A549 (cell line): ENCODE results near the gene ZFHX3. TPM values are rescaled to one million over a fixed set of nuclear protein-coding genes. Genes with fewer than 3 reads are reported as not detected.

ENCODE experiments used
- ATAC-seq, 2 experiments: fragments of 200-7000 bp in 1 of 2; fragments of >200 bp in 1 of 2; cut with Nextera tagmentation in 1 of 2; cut with Tn5 transposase in 1 of 2; 3 replicates each; pipeline versions ENCODE4 v1.8.0 to v1.9.1; 2018 to 2020; ENCODE audit warnings: mild to moderate bottlenecking in 1 of 2, moderate library complexity in 1 of 2
- CTCF ChIA-PET: fragments of 300-600 bp; sonication (Branson Sonifier 250); formaldehyde crosslinking; extraction: SDS; loops from one replicate; lab custom pipeline; 2021; ENCODE audit warnings: antibody characterized with exemption, inconsistent platforms; lab: Yijun Ruan, JAX
- POLR2A ChIA-PET: fragments of 350-600 bp; formaldehyde crosslinking; extraction: SDS; loops from one replicate; lab custom pipeline; 2021; ENCODE audit warnings: antibody characterized with exemption, inconsistent platforms; lab: Yijun Ruan, JAX
- DNase-seq, 2 experiments: peaks; one replicate each; pipeline versions ENCODE4 v3.0.0 to v3.0.0-alpha.2; 2011 to 2016; ENCODE audit warnings: low read depth in 1 of 2, low spot score in 1 of 2
- FAIRE-seq: peaks from 2 replicates; lab custom pipeline; 2011; peaks lifted over from hg19 to GRCh38; lab: Jason Lieb, UNC
- H3K27ac ChIP-seq, 2 experiments: fragments of >200 bp; sonication (Bioruptor Twin); formaldehyde crosslinking; 3 replicates each; pipeline ENCODE4 v1.5.1; 2016 to 2017
- H3K4me1 ChIP-seq: fragments of >200 bp; sonication (Bioruptor Twin); formaldehyde crosslinking; 3 replicates; pipeline ENCODE4 v1.6.1; 2016
- H3K4me2 ChIP-seq: fragments of >200 bp; sonication (Bioruptor Twin); formaldehyde crosslinking; 3 replicates; pipeline ENCODE4 v1.6.1; 2016
- H3K4me3 ChIP-seq: fragments of >200 bp; sonication (Bioruptor Twin); formaldehyde crosslinking; 3 replicates; pipeline ENCODE4 v1.5.1; 2016
- H3K9me3 ChIP-seq: fragments of >200 bp; sonication (Bioruptor Twin); formaldehyde crosslinking; 3 replicates; pipeline ENCODE4 v1.6.1; 2016
- CBX2 ChIP-seq: fragments of 200-600 bp; sonication (generic); IDR thresholded peaks from 2 replicates; pipeline ENCODE4 v1.6.1; 2016; ENCODE audit warnings: low read depth, mild to moderate bottlenecking, borderline replicate concordance
- CBX8 ChIP-seq: fragments of 200-600 bp; sonication (generic); IDR thresholded peaks from 2 replicates; pipeline ENCODE4 v1.6.1; 2016
- CEBPB ChIP-seq, 2 experiments: fragments of >200 bp in 1 of 2; sonication (Bioruptor Twin) in 1 of 2; formaldehyde crosslinking in 1 of 2; IDR thresholded peaks; 2 replicates each; pipeline ENCODE4 v1.6.1; 2012 to 2016
- CHD2 ChIP-seq: fragments of 150-350 bp; IDR thresholded peaks from 2 replicates; pipeline ENCODE4 v1.6.1; 2014; ENCODE audit warnings: low read length; ENCODE audit not compliant: partially characterized antibody
- CHD4 ChIP-seq: fragments of 200-600 bp; sonication (generic); IDR thresholded peaks from 2 replicates; pipeline ENCODE4 v1.6.1; 2016; ENCODE audit warnings: antibody characterized with exemption, mild to moderate bottlenecking, borderline replicate concordance
- EHF ChIP-seq: fragments of 250-450 bp; sonication (Bioruptor Pico); IDR thresholded peaks from 2 replicates; pipeline ENCODE4 v1.5.0; 2020; ENCODE audit warnings: mild to moderate bottlenecking
- EP300 ChIP-seq, 2 experiments: fragments of >200 bp; sonication (Bioruptor Twin); formaldehyde crosslinking; IDR thresholded peaks; 2 replicates in 1 of 2; 3 replicates in 1 of 2; pipeline ENCODE4 v1.6.1; 2016 to 2017
- FOSB ChIP-seq: fragments of 250-450 bp; sonication (Bioruptor Pico); IDR thresholded peaks from 2 replicates; pipeline ENCODE4 v1.5.0; 2020; ENCODE audit warnings: mild to moderate bottlenecking, moderate library complexity
- FOXS1 ChIP-seq: fragments of 250-450 bp; sonication (Bioruptor Pico); IDR thresholded peaks from 2 replicates; pipeline ENCODE4 v1.5.0; 2020; ENCODE audit warnings: mild to moderate bottlenecking, moderate library complexity
- GATA3 ChIP-seq: IDR thresholded peaks from 2 replicates; pipeline ENCODE4 v1.6.1; 2012; ENCODE audit warnings: borderline replicate concordance
- HEYL ChIP-seq: fragments of 250-450 bp; sonication (Bioruptor Pico); IDR thresholded peaks from 2 replicates; pipeline ENCODE4 v1.8.0; 2021; ENCODE audit warnings: mild to moderate bottlenecking, moderate library complexity
- HOXA7 ChIP-seq: fragments of 250-450 bp; sonication (Bioruptor Pico); IDR thresholded peaks from 2 replicates; pipeline ENCODE4 v1.5.0; 2020; ENCODE audit warnings: mild to moderate bottlenecking, moderate library complexity
- HOXB13 ChIP-seq: fragments of 250-450 bp; sonication (Bioruptor Pico); IDR thresholded peaks from 2 replicates; pipeline ENCODE4 v1.5.0; 2020; ENCODE audit warnings: low read depth, mild to moderate bottlenecking, moderate library complexity
- JUN ChIP-seq, 2 experiments: fragments of >200 bp; sonication (Bioruptor Twin); formaldehyde crosslinking; IDR thresholded peaks; 2 replicates in 1 of 2; 3 replicates in 1 of 2; pipeline ENCODE4 v1.6.1; 2016 to 2017
- KDM1A ChIP-seq: fragments of 200-600 bp; sonication (generic); IDR thresholded peaks from 2 replicates; pipeline ENCODE4 v1.6.1; 2016; ENCODE audit warnings: low read depth, mild to moderate bottlenecking
- PHF8 ChIP-seq: fragments of 200-600 bp; sonication (generic); IDR thresholded peaks from 2 replicates; pipeline ENCODE4 v1.6.1; 2016; ENCODE audit warnings: low read depth, mild to moderate bottlenecking, antibody characterized with exemption, moderate library complexity, borderline replicate concordance
- RAD21 ChIP-seq, 2 experiments: fragments of >200 bp in 1 of 2; sonication (Bioruptor Twin) in 1 of 2; formaldehyde crosslinking in 1 of 2; IDR thresholded peaks in 1 of 2; conservative IDR thresholded peaks in 1 of 2; 2 replicates in 1 of 2; 3 replicates in 1 of 2; pipeline ENCODE4 v1.6.1; 2012 to 2018; ENCODE audit warnings: inconsistent platforms in 1 of 2
- RARB ChIP-seq: fragments of 250-450 bp; sonication (Bioruptor Pico); IDR thresholded peaks from 2 replicates; pipeline ENCODE4 v1.8.0; 2021; ENCODE audit warnings: mild to moderate bottlenecking, moderate library complexity
- RCOR1 ChIP-seq: fragments of 150-350 bp; IDR thresholded peaks from 2 replicates; pipeline ENCODE4 v1.6.1; 2014; ENCODE audit warnings: antibody characterized with exemption, low read length, low read depth
- RFX5 ChIP-seq: fragments of 450-650 bp; IDR thresholded peaks from 2 replicates; pipeline ENCODE4 v1.7.1; 2014; ENCODE audit warnings: antibody characterized with exemption, mild to moderate bottlenecking, moderate library complexity
- RNF2 ChIP-seq: fragments of 200-600 bp; sonication (generic); IDR thresholded peaks from 2 replicates; pipeline ENCODE4 v1.6.1; 2016; ENCODE audit warnings: low read depth, mild to moderate bottlenecking, antibody characterized with exemption, moderate library complexity, borderline replicate concordance
- SREBF2 ChIP-seq: fragments of 450-650 bp; IDR thresholded peaks from 2 replicates; pipeline ENCODE4 v1.6.1; 2014; ENCODE audit warnings: mild to moderate bottlenecking, moderate library complexity
- ZNF302 ChIP-seq: fragments of 250-450 bp; sonication (Bioruptor Pico); IDR thresholded peaks from 2 replicates; pipeline ENCODE4 v1.9.0; 2021; ENCODE audit warnings: inconsistent platforms, mild to moderate bottlenecking, moderate library complexity
- WGBS: methylation state at CpG from one replicate; pipeline ENCODE4 v1.1.6; 2017; ENCODE audit errors: missing lambda C conversion rate; 5-methylcytosine and 5-hydroxymethylcytosine counted together
- polyA plus RNA-seq, 4 experiments: library from polyadenylated mRNA; depleted of rRNA in 3 of 4; stranded (reverse); fragments of >200 nt; fragmentation: RNase III in 1 of 4; extraction: RNeasy Plus Mini Kit Qiagen cat#74134 plus additional on column Dnase treatment in 1 of 4; gene quantifications; 2 replicates in 3 of 4; 3 replicates in 1 of 4; pipeline ENCODE4 v1.2.3, GENCODE V29; 2011 to 2017
- TF ChIP-seq, protein P1 (sequence below): fragments of 450-650 bp; IDR thresholded peaks from 2 replicates; pipeline ENCODE4 v1.6.1; 2014; ENCODE audit warnings: antibody characterized with exemption
- TF ChIP-seq, protein P2 (sequence below): fragments of >200 bp; sonication (Bioruptor Twin); formaldehyde crosslinking; IDR thresholded peaks from 2 replicates; pipeline ENCODE4 v1.6.1; 2016
- TF ChIP-seq, protein P3 (sequence below): fragments of >200 bp; sonication (Bioruptor Twin); formaldehyde crosslinking; IDR thresholded peaks from 3 replicates; pipeline ENCODE4 v1.6.1; 2016
- TF ChIP-seq, protein P4 (sequence below): IDR thresholded peaks from 2 replicates; pipeline ENCODE4 v1.6.1; 2012
- TF ChIP-seq, protein P5 (sequence below): fragments of 250-450 bp; sonication (Bioruptor Pico); IDR thresholded peaks from 2 replicates; pipeline ENCODE4 v1.5.0; 2021; ENCODE audit warnings: mild to moderate bottlenecking, moderate library complexity, borderline replicate concordance
- TF ChIP-seq, protein P6 (sequence below): IDR thresholded peaks from 2 replicates; pipeline ENCODE4 v1.6.1; 2012
- TF ChIP-seq, protein P7 (sequence below): IDR thresholded peaks from 2 replicates; pipeline ENCODE4 v1.6.1; 2012; ENCODE audit warnings: low read depth, borderline replicate concordance

Gene ZFHX3
- polyA plus RNA-seq, 2 of the 4 experiments (the other 2 are of a cell fraction) = 3.9 to 6.5 TPM

DNA sequence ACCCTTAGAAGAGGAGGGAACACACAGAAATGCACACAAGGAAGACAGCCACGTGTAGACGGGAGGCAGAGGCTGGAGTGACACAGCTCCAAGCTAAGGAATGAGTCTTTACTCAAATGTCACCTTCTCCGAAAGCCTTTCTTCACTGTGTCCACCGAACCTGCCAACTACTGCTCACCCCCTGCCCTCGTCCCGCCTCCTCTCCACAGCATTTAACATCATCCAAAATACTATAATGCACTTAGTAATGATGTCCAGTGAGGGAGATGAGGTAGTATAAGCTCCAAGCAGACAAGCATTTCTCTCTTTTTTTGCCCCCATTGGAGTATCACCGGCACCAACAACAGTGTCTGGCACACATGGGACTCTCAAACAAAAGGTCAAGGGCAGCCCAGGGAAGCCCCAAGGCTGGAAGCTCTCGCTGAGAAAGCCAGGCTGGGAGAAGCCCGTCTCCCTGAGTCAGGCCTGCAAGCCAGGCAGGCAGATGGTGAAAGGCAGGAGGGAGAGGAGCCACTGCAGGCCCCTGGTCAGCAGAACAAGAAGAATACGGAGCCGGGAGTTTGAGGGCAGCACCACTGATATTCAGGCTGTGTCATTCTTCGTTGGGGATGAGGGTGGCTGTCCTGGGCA is 25.9 kb downstream of the ZFHX3 start:
- POLR2A ChIA-PET = no interaction called here
- TF ChIP-seq PHF8 (no peak), JUN (IDR thresholded peaks at IDR 0.05) (no peak), FOXS1 (CRISPR knock-in tag) (no peak), HOXB13 (CRISPR knock-in tag) (no peak), RCOR1 (no peak), CHD4 (no peak), RARB (no peak), HOXA7 (no peak), CBX8 (no peak), FOSB (no peak), HEYL (CRISPR knock-in tag) (no peak), KDM1A (no peak), RNF2 (no peak), SREBF2 (no peak)
- TF ChIP-seq, protein P1, sequence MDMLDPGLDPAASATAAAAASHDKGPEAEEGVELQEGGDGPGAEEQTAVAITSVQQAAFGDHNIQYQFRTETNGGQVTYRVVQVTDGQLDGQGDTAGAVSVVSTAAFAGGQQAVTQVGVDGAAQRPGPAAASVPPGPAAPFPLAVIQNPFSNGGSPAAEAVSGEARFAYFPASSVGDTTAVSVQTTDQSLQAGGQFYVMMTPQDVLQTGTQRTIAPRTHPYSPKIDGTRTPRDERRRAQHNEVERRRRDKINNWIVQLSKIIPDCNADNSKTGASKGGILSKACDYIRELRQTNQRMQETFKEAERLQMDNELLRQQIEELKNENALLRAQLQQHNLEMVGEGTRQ = no peak
- TF ChIP-seq, protein P2, sequence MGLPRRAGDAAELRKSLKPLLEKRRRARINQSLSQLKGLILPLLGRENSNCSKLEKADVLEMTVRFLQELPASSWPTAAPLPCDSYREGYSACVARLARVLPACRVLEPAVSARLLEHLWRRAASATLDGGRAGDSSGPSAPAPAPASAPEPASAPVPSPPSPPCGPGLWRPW = no peak
- H3K27ac ChIP-seq = peak overlapping the region; percentile 91 to 95
- CTCF ChIA-PET = interaction anchor here (0.7 to 2.6 kb wide), 6 partner anchors 25 to 189 kb away, joined by 3 to 11 read pairs (median 3); no protein-coding TSS in a partner anchor
- no peak overlapping the region for H3K4me2 ChIP-seq
- DNase-seq = no peak
- no peak for FAIRE-seq
- no peaks in the 10 kb centered on the region for H3K9me3 ChIP-seq
- H3K4me1 ChIP-seq = peaks cover 82% of the 10 kb centered on the region
- no peak overlapping the region for H3K4me3 ChIP-seq
- no peak for ATAC-seq
- WGBS = 86% methylated on average over 12 of the region's 12 CpGs

DNA sequence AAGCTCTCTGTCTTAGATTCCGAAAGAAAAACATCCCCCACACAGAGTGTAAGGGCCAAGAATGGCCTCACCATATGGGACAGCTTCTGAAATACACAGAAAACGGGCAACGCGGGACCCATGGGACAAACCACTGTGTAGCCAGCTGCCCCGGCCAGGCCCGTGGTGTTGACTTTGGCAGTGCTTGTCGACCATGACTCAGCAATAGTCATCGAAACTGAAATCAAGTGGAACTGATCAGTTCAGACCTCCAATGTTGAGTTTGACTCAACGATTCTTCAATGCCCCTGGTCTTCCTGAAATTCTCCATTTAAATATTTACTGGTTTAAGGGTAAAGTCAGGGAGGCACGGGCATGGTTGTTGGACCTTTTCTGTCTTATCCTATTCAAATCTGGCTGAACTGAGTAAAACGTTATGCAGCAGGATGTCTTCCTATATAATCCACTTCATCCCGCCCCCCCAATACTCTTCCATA is 27.5 kb downstream of the ZFHX3 start:
- ChIA-PET POLR2A (interaction anchor here (1.5 to 1.8 kb wide), 2 partner anchors 26 to 33 kb away, joined by 3 read pairs; no protein-coding TSS in a partner anchor), CTCF (interaction anchor here (1.0 to 2.6 kb wide), 3 partner anchors 26 to 188 kb away, joined by 3 to 11 read pairs (median 3); no protein-coding TSS in a partner anchor)
- 4% methylated on average over 12 of the region's 12 CpGs for WGBS
- TF ChIP-seq EHF (CRISPR knock-in tag) = peak; percentile 84
- no peak for TF ChIP-seq CHD2
- TF ChIP-seq, protein P3, sequence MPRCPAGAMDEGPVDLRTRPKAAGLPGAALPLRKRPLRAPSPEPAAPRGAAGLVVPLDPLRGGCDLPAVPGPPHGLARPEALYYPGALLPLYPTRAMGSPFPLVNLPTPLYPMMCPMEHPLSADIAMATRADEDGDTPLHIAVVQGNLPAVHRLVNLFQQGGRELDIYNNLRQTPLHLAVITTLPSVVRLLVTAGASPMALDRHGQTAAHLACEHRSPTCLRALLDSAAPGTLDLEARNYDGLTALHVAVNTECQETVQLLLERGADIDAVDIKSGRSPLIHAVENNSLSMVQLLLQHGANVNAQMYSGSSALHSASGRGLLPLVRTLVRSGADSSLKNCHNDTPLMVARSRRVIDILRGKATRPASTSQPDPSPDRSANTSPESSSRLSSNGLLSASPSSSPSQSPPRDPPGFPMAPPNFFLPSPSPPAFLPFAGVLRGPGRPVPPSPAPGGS = peak; percentile 75; the same call in 2 of the 3 replicates
- peak; percentile 63 to 83; a peak in 3 of 5 replicates for TF ChIP-seq EP300 (IDR thresholded peaks at IDR 0.05)
- TF ChIP-seq RAD21 (conservative IDR thresholded peaks at IDR 0.05 in 1 of 2, IDR thresholded peaks at IDR 0.05 in 1 of 2) = peak in 1 of 2 experiments; percentile 54; a peak in 2 of 5 replicates
- no peak for TF ChIP-seq CBX2
- no peak for TF ChIP-seq ZNF302 (CRISPR knock-in tag)
- TF ChIP-seq, protein P2 = no peak
- peak in 1 of 2 experiments; percentile 51; a peak in 3 of 4 replicates for TF ChIP-seq CEBPB (IDR thresholded peaks at IDR 0.05)
- TF ChIP-seq, protein P4, sequence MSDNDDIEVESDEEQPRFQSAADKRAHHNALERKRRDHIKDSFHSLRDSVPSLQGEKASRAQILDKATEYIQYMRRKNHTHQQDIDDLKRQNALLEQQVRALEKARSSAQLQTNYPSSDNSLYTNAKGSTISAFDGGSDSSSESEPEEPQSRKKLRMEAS = peak; percentile 77
- TF ChIP-seq, protein P5, sequence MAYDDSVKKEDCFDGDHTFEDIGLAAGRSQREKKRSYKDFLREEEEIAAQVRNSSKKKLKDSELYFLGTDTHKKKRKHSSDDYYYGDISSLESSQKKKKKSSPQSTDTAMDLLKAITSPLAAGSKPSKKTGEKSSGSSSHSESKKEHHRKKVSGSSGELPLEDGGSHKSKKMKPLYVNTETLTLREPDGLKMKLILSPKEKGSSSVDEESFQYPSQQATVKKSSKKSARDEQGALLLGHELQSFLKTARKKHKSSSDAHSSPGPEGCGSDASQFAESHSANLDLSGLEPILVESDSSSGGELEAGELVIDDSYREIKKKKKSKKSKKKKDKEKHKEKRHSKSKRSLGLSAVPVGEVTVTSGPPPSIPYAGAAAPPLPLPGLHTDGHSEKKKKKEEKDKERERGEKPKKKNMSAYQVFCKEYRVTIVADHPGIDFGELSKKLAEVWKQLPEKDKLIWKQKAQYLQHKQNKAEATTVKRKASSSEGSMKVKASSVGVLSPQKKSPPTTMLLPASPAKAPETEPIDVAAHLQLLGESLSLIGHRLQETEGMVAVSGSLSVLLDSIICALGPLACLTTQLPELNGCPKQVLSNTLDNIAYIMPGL (CRISPR knock-in tag) = no peak
- no peak for TF ChIP-seq SREBF2
- TF ChIP-seq RFX5 = no peak
- no peak for TF ChIP-seq HOXB13 (CRISPR knock-in tag)
- no peak for TF ChIP-seq HOXA7
- TF ChIP-seq, protein P6, sequence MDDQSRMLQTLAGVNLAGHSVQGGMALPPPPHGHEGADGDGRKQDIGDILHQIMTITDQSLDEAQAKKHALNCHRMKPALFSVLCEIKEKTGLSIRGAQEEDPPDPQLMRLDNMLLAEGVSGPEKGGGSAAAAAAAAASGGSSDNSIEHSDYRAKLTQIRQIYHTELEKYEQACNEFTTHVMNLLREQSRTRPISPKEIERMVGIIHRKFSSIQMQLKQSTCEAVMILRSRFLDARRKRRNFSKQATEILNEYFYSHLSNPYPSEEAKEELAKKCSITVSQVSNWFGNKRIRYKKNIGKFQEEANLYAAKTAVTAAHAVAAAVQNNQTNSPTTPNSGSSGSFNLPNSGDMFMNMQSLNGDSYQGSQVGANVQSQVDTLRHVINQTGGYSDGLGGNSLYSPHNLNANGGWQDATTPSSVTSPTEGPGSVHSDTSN = peak; percentile 75; the same call in 1 of the 2 replicates
- TF ChIP-seq, protein P7, sequence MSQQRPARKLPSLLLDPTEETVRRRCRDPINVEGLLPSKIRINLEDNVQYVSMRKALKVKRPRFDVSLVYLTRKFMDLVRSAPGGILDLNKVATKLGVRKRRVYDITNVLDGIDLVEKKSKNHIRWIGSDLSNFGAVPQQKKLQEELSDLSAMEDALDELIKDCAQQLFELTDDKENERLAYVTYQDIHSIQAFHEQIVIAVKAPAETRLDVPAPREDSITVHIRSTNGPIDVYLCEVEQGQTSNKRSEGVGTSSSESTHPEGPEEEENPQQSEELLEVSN = peak; percentile 42; the same call in 1 of the 2 replicates
- peak; percentile 84 for TF ChIP-seq GATA3

More for the DNA sequence above, 27.5 kb downstream of the ZFHX3 start:
- DNase-seq (peak; percentile 84 to 90), FAIRE-seq (no peak), ATAC-seq (peak; percentile 78 to 82)
- peak overlapping the region; percentile 26; the same call in 2 of the 3 replicates for H3K4me3 ChIP-seq
- no peaks in the 10 kb centered on the region for H3K9me3 ChIP-seq
- H3K4me2 ChIP-seq = peak overlapping the region; percentile 91
- peak overlapping the region; percentile 91 to 95 for H3K27ac ChIP-seq
- H3K4me1 ChIP-seq = peaks cover 93% of the 10 kb centered on the region
